ENCODE measurements around the gene SMAD3. TPM values are rescaled to one million over a fixed set of nuclear protein-coding genes. Genes with fewer than 3 reads are reported as not detected.

The SMAD3 gene
- polyA plus RNA-seq, 1 donor from 2014 or later = 1.0 TPM

- no peak overlapping the region for H2AFZ ChIP-seq (ENCODE audit: low read depth, low read length)
- no peaks in the 10 kb centered on the region for H3K36me3 ChIP-seq (ENCODE audit: insufficient read depth, low read length)
- no peak overlapping the region for H3K4me2 ChIP-seq (ENCODE audit: low read length)
- no peaks in the 10 kb centered on the region for H3F3A ChIP-seq (ENCODE audit: insufficient read depth, low read length, poor library complexity, severe bottlenecking)
- H3K27me3 ChIP-seq (ENCODE audit: insufficient read depth, low read depth, low read length) = no peaks in the 10 kb centered on the region
- H3K9me2 ChIP-seq (ENCODE audit: insufficient read depth, low read length) = no peaks in the 10 kb centered on the region
- no peak overlapping the region for H3K9ac ChIP-seq (ENCODE audit: low read length)
- H3K9me3 ChIP-seq (ENCODE audit: low read length) = no peaks in the 10 kb centered on the region
- TF ChIP-seq EP300 (conservative IDR thresholded peaks at IDR 0.05; ENCODE audit: poor library complexity, severe bottlenecking) (no peak), CTCF (IDR thresholded peaks at IDR 0.05; ENCODE audit: poor library complexity, severe bottlenecking) (no peak), TAF1 (IDR thresholded peaks at IDR 0.05; ENCODE audit: low read depth) (no peak), RAD21 (conservative IDR thresholded peaks at IDR 0.05) (no peak), EZH2 (IDR thresholded peaks at IDR 0.05; ENCODE audit: borderline replicate concordance, insufficient read depth, low read length, poor library complexity, severe bottlenecking) (no peak), SMC3 (conservative IDR thresholded peaks at IDR 0.05; ENCODE audit: poor library complexity) (no peak), MXI1 (conservative IDR thresholded peaks at IDR 0.05; ENCODE audit: poor library complexity, severe bottlenecking) (no peak), POLR2AphosphoS5 (IDR thresholded peaks at IDR 0.05) (no peak)
- TF ChIP-seq, protein P1, sequence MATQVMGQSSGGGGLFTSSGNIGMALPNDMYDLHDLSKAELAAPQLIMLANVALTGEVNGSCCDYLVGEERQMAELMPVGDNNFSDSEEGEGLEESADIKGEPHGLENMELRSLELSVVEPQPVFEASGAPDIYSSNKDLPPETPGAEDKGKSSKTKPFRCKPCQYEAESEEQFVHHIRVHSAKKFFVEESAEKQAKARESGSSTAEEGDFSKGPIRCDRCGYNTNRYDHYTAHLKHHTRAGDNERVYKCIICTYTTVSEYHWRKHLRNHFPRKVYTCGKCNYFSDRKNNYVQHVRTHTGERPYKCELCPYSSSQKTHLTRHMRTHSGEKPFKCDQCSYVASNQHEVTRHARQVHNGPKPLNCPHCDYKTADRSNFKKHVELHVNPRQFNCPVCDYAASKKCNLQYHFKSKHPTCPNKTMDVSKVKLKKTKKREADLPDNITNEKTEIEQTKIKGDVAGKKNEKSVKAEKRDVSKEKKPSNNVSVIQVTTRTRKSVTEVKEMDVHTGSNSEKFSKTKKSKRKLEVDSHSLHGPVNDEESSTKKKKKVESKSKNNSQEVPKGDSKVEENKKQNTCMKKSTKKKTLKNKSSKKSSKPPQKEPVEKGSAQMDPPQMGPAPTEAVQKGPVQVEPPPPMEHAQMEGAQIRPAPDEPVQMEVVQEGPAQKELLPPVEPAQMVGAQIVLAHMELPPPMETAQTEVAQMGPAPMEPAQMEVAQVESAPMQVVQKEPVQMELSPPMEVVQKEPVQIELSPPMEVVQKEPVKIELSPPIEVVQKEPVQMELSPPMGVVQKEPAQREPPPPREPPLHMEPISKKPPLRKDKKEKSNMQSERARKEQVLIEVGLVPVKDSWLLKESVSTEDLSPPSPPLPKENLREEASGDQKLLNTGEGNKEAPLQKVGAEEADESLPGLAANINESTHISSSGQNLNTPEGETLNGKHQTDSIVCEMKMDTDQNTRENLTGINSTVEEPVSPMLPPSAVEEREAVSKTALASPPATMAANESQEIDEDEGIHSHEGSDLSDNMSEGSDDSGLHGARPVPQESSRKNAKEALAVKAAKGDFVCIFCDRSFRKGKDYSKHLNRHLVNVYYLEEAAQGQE (IDR thresholded peaks at IDR 0.05; ENCODE audit: borderline replicate concordance) = no peak
- no peaks in the 10 kb centered on the region for H4K20me1 ChIP-seq (ENCODE audit: insufficient read depth)
- H3K79me2 ChIP-seq (replicated peaks; ENCODE audit: insufficient read depth, low read length) = peaks cover 10% of the 10 kb centered on the region
- no peak overlapping the region for H3K27ac ChIP-seq (ENCODE audit: low read length)
- no peak overlapping the region for H3K4me3 ChIP-seq (ENCODE audit: low read length)
Observed at GRCh38 chr15:67098768-67099282, 33.4 kb downstream of the SMAD3 start.

- Histone ChIP-seq H3K4me2 (ENCODE audit: low read length) (no peak overlapping the region), H3K4me3 (ENCODE audit: low read length) (no peak overlapping the region), H3F3A (ENCODE audit: insufficient read depth, low read length, poor library complexity, severe bottlenecking) (no peaks in the 10 kb centered on the region), H3K36me3 (ENCODE audit: insufficient read depth, low read length) (no peaks in the 10 kb centered on the region), H2AFZ (ENCODE audit: low read depth, low read length) (no peak overlapping the region), H3K79me2 (replicated peaks; ENCODE audit: insufficient read depth, low read length) (peaks cover 10% of the 10 kb centered on the region), H3K9me3 (ENCODE audit: low read length) (no peaks in the 10 kb centered on the region), H4K20me1 (ENCODE audit: insufficient read depth) (no peaks in the 10 kb centered on the region), H3K9me2 (ENCODE audit: insufficient read depth, low read length) (no peaks in the 10 kb centered on the region), H3K27me3 (ENCODE audit: insufficient read depth, low read depth, low read length) (no peaks in the 10 kb centered on the region), H3K9ac (ENCODE audit: low read length) (no peak overlapping the region), H3K27ac (ENCODE audit: low read length) (no peak overlapping the region)
- TF ChIP-seq CTCF (IDR thresholded peaks at IDR 0.05; ENCODE audit: poor library complexity, severe bottlenecking) = no peak
- no peak for TF ChIP-seq SMC3 (conservative IDR thresholded peaks at IDR 0.05; ENCODE audit: poor library complexity)
- no peak for TF ChIP-seq RAD21 (conservative IDR thresholded peaks at IDR 0.05)
- TF ChIP-seq TAF1 (IDR thresholded peaks at IDR 0.05; ENCODE audit: low read depth) = no peak
- TF ChIP-seq EZH2 (IDR thresholded peaks at IDR 0.05; ENCODE audit: borderline replicate concordance, insufficient read depth, low read length, poor library complexity, severe bottlenecking) = no peak
- TF ChIP-seq EP300 (conservative IDR thresholded peaks at IDR 0.05; ENCODE audit: poor library complexity, severe bottlenecking) = no peak
- TF ChIP-seq, protein P1 (IDR thresholded peaks at IDR 0.05; ENCODE audit: borderline replicate concordance) = no peak
- TF ChIP-seq MXI1 (conservative IDR thresholded peaks at IDR 0.05; ENCODE audit: poor library complexity, severe bottlenecking) = no peak
- no peak for TF ChIP-seq POLR2AphosphoS5 (IDR thresholded peaks at IDR 0.05)
Observed at GRCh38 chr15:67100124-67100791, 34.9 kb downstream of the SMAD3 start.

Measured in neural cell (in vitro differentiated cells).